Left kidney (tissue), 2 donors: Measurements from ENCODE around the gene RGS4. TPM values are rescaled to one million over a fixed set of nuclear protein-coding genes. Genes with fewer than 3 reads are reported as not detected.

ENCODE experiments used
- DNase-seq: peaks from one replicate; pipeline ENCODE4 v3.0.0-alpha.2; 2013
- polyA plus RNA-seq: library from polyadenylated mRNA; unstranded; fragments of 120-200 nt; gene quantifications from one replicate; pipeline ENCODE4 v1.2.1, GENCODE V29; 2013; ENCODE audit not compliant: insufficient read length

RGS4 gene
- polyA plus RNA-seq, 1 donor = 11.0 TPM

DNA sequence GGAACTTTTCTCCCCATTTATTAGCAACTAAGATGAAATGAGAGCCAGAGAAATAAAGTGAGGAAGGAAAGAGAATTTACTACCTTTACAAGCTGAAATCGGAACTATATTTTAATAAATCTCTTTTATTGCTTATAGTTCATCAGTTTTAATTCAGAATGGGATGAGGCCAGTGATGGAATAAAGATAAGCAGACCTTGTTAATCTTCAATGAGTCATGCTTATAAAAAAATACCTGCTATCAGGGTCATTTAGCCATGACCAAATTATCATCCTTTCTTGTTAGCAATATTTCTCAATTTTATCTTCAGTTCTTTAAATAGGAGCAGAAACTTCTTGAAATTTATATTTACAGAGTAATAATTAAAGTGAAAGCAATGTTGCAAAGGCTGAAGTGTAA is 26.1 kb downstream of the RGS4 start:
- DNase-seq = no peak

DNA sequence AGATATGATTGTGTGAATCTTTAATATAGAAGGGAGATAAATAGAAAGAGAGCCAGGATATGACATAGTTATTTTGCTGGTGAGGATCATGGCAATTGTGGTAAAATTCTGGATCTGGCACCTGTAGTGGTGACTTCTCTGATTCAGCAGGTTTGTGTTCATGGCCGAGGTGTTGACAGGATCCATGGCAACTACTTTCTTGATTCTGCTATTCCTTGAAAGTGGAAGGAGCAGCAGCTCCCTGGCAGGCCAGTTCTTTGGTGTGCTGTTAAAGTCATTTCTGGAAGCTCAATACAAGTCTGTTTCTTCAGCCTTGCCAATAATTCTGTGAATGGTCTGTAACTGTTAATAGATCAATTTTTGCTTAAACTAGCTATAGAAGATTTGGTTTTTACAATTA is 33.4 kb downstream of the RGS4 start:
- no peak for DNase-seq

DNA sequence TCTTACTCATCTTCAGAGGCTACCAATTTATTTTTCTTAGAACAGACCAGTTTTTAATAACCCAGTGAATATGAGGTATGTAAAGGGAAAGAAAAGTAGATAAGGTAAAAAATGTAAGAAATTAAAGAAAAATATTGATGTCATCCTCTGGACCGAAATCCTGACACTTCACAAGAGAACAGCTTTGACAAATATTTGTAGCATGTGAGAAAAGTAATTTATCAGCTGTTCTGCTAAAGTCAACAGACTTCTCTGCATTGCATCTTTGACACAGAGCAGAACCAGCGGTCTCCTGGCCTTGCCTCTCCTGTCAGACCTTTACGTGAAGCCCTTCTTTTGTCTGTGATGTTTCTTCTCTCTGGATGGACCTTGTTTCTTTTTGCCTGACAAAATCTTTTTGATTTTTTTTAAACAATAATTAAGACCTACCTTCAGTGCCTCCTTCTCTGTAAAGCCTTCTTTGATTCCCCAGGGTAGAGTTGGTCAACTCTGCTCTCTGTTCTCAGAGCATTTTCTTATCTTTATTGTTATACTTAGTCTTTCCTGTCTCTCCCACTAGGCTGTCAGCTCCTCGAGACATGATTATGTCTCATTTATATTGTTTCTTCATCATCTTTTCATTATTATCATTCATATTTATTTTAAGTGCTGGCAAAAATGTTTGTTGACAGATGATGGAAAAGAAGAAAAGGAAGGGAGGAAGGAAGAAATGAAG is 35.4 kb downstream of the RGS4 start:
- DNase-seq = no peak

DNA sequence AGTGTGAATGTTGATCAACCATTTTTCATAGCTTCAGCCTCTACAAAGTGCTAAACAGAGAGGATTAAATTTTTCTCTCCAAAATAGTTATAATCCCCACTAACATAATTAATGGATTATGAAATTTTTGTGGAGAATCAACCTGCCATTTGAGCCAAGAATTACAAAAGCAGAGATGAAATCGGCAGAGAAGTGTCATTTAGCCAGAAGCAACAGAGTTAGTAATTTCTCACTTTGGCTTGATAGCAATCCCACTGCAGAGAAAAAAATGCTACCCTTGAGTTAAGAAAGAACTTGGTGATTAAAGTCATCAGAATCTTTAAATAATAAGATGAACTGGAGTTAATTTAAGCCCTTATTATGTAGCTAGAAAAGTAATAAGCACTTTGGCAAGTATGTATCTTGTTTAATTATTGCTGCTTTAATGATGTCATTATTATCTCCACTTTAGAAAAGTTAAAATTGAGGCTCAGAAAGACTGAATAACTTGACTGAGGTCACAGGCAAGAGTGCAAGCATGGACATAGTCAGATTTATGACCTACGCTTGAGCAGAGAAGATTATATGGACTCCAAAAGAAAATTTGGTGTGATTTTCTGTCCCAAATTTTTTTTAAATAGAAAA is 37.3 kb downstream of the RGS4 start:
- DNase-seq = no peak

DNA sequence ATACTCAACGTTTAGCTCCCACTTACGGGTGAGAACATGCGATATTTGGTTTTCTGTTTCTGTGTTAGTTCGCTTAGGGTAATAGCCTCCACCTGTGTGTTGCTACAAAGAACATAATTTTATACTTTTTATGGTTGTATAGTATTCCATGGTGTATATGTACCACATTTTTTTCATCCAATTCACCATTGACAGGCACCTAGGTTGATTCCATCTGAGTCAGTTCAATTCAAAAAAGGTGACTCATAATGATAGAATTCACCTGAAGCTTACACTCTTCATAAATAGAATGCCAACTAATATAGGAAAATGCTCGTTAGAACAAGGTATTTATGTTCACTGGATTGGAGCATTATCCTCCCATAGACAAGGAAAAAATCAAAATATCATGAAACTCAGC is 38.5 kb downstream of the RGS4 start:
- no peak for DNase-seq

DNA sequence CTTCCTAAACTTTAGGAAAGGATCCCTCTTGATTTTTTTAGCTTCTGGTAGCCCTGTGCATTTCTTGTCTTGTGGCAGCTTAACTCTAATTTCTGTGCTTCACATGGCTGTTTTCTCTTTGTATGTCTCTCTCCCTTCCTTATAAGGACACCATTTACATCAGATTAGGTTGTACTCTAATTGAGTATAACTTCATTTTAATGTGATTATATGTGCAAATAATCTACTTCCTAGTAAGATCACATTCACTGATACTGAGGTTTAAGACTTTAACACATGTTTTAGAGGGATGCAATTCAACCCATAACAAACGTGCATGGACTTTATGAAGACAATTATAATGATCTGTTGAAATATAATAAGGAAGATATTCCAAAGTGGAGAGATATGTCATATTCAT is 46.7 kb downstream of the RGS4 start:
- no peak for DNase-seq

DNA sequence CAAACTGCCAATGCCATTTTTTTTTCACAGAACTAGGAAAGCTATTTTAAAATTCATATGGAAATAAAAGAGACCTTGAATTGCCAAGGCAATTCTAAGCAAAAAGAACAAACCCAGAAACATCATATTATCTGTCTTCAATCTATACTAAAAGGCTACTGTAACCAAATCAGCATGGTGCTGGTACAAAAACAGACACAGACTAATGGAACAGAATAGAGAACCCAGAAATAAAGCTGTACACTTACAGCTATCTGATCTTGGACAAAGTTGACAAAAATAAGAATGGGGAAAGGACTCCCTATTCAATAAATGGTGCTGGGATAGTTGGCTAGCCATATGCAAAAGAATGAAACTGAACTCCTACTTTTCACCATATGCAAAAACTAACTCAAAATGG is 50.5 kb downstream of the RGS4 start:
- DNase-seq = no peak

DNA sequence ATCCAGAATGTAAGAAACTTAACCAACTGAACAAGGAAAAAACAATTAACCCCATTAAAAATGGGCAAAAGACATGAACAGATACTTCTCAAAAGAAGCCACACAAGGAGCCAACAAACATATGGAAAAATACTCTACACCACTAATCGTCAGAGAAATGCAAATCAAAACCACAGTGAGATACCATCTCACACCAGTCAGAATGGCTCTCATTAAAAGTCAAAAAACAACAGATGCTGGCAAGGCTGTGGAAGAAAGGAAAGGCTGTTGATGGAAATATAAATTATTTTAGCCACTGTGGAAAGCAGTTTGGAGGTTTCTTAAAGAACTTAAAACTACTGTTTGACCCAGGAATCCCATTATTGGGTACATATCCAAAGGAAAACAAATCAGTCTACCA is 51.2 kb downstream of the RGS4 start:
- no peak for DNase-seq

DNA sequence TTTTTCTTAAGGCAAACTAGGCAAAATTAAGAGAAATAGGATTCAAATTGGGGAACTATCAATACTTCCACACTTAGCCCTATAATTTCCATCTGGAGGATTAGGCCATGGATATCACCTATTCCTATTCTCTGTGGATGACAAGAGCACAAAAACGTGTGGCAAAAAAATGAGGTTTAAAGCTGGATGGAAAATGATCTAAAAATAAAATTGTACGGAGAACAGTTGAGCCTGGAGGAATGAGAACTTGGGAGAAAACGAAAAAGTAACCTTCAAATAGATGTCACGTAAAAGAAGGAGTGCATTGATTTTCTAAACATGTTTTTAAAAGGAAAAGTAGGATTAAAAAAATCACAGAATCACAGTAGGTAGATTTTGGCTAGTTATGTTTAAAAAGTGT is 55.7 kb downstream of the RGS4 start:
- DNase-seq = no peak

Other genes with a start within 250 kb of the RGS4 start
- gene CCDC190, start 208.2 kb upstream of the RGS4 start, polyA plus RNA-seq = not detected
- 7.3 TPM for gene RGS5, start 133.6 kb downstream of the RGS4 start, polyA plus RNA-seq